ENCODE data around the gene ACACB.
A peak's percentile ranks its signal among the peaks of the same experiment; 100 is the strongest.

The ACACB gene

GRCh38 chr12:109115758-109116610 is at the start of gene ACACB:
TSS of gene ACACB (plus strand) at chr12:109116587. CDS start at chr12:109139406, 22,819 bp downstream.
- no peak for DNase-seq

- DNase-seq = no peak
These were observed 46.8 kb upstream of the ACACB start for GRCh38 chr12:109069307-109070271.

GRCh38 chr12:109074866-109075265 is 41.5 kb upstream of the ACACB start:
- DNase-seq = no peak

GRCh38 chr12:109082751-109083150 is 33.6 kb upstream of the ACACB start:
- DNase-seq = no peak

GRCh38 chr12:109084425-109084824 is 32.0 kb upstream of the ACACB start:
- no peak for DNase-seq

GRCh38 chr12:109085590-109085989 is 30.8 kb upstream of the ACACB start:
- no peak for DNase-seq

GRCh38 chr12:109087250-109087649 is 29.1 kb upstream of the ACACB start:
- no peak for DNase-seq

- no peak for DNase-seq
These were observed 27.6 kb upstream of the ACACB start for GRCh38 chr12:109088818-109089217.

- no peak for DNase-seq
These were observed 26.7 kb upstream of the ACACB start for GRCh38 chr12:109089683-109090082.

GRCh38 chr12:109092497-109093021 is 23.8 kb upstream of the ACACB start:
- no peak for DNase-seq

GRCh38 chr12:109093022-109093918 is 23.1 kb upstream of the ACACB start, which contains the start of gene ALKBH2:
TSS of gene ALKBH2 (minus strand) at chr12:109093472. CDS start at chr12:109092786, 686 bp downstream.
- peak; percentile 78 to 85 for DNase-seq

- no peak for DNase-seq
These were observed 19.3 kb upstream of the ACACB start for GRCh38 chr12:109097140-109097434.

- peak; percentile 86 to 89 for DNase-seq
These were observed 18.8 kb upstream of the ACACB start, which contains the start of gene UNG for GRCh38 chr12:109097435-109098182. TSS of gene UNG (plus strand) at chr12:109097597. CDS start at chr12:109097680, 83 bp downstream.

GRCh38 chr12:109098183-109098604 is 18.2 kb upstream of the ACACB start:
- DNase-seq = peak in 1 of 2 experiments; percentile 45

- no peak for DNase-seq
These were observed 17.7 kb upstream of the ACACB start for GRCh38 chr12:109098651-109099050.

- DNase-seq = no peak
These were observed 16.9 kb upstream of the ACACB start for GRCh38 chr12:109099431-109100020.

- no peak for DNase-seq
These were observed 15.6 kb upstream of the ACACB start for GRCh38 chr12:109100741-109101140.

- DNase-seq = no peak
These were observed 13.9 kb upstream of the ACACB start for GRCh38 chr12:109102491-109102890.

GRCh38 chr12:109105176-109105575 is 11.2 kb upstream of the ACACB start:
- no peak for DNase-seq

- DNase-seq = no peak
These were observed 6.5 kb upstream of the ACACB start for GRCh38 chr12:109109746-109110350.

Data from AML-193 (cell line).